ENCODE measurements around the gene FAM25G.

GRCh38 chr10:47441938-47442337, 49.6 kb downstream of the FAM25G start:
- TF ChIP-seq TAF1 (IDR thresholded peaks at IDR 0.05; ENCODE audit: borderline replicate concordance, low read depth, low read length) (no peak), POLR2A (IDR thresholded peaks at IDR 0.05; ENCODE audit: low read depth, low read length) (no peak)
